Activated B cell treated with CpG ODN at 0.5 μM for 24 hours (primary cell): Measurements from ENCODE around the gene GHRH. TPM values are rescaled to one million over a fixed set of nuclear protein-coding genes. Genes with fewer than 3 reads are reported as not detected.

Experiments
- ATAC-seq: fragments of 200-7000 bp; cut with Tn5 transposase; one replicate; pipeline ENCODE4 v1.10.0; 2021; ENCODE audit warnings: low read depth, mild to moderate bottlenecking, moderate library complexity
- CTCF ChIA-PET: fragments of 350-600 bp; sonication (Branson Sonifier 250); formaldehyde crosslinking; loops from one replicate; lab custom pipeline; 2021; ENCODE audit warnings: antibody characterized with exemption; lab: Charles Lee
- POLR2A ChIA-PET: fragments of 350-600 bp; sonication (Branson Sonifier 250); formaldehyde crosslinking; loops from one replicate; lab custom pipeline; 2021; ENCODE audit warnings: antibody characterized with exemption; lab: Charles Lee
- DNase-seq: peaks from one replicate; pipeline ENCODE4 v3.0.0; 2022
- H3K27ac Mint-ChIP-seq: one replicate; pipeline ENCODE4 v1.8.0; 2020; ENCODE audit warnings: mixed read lengths
- H3K27me3 Mint-ChIP-seq: one replicate; pipeline ENCODE4 v1.8.0; 2021; ENCODE audit warnings: mixed read lengths
- H3K36me3 Mint-ChIP-seq: one replicate; pipeline ENCODE4 v1.8.0; 2021; ENCODE audit warnings: low read depth, mixed read lengths
- H3K4me1 Mint-ChIP-seq: one replicate; pipeline ENCODE4 v1.8.0; 2021; ENCODE audit warnings: mixed read lengths
- H3K4me3 Mint-ChIP-seq: one replicate; pipeline ENCODE4 v1.8.0; 2020; ENCODE audit warnings: mild to moderate bottlenecking, mixed read lengths
- H3K9me3 Mint-ChIP-seq: one replicate; pipeline ENCODE4 v1.8.0; 2020; ENCODE audit warnings: mixed read lengths
- CTCF ChIP-seq: fragments of 200-600 bp; IDR thresholded peaks from one replicate; pipeline ENCODE4 v1.8.0; 2022; ENCODE audit warnings: antibody characterized with exemption, mild to moderate bottlenecking
- intact Hi-C: fragments of 100-400 bp; cut with micrococcal nuclease; formaldehyde crosslinking; loops from one replicate; pipeline ENCODE4 v1.15.1; 2024
- total RNA-seq: library from RNA; stranded (reverse); gene quantifications from 2 replicates; pipeline ENCODE4 v1.2.3, GENCODE V29; 2022

GHRH gene
- total RNA-seq, 1 donor from 2014 or later, result not detected

GRCh38 chr20:37237656-37238055, 24.0 kb downstream of the GHRH start:
- CTCF ChIA-PET, result interaction anchor here (1.7 kb wide), 1 partner anchor 46 kb away, joined by 4 read pairs; no protein-coding TSS in a partner anchor
- Mint-ChIP-seq H3K9me3 (no peaks in the 10 kb centered on the region), H3K27ac (no peak overlapping the region), H3K4me1 (no peaks in the 10 kb centered on the region), H3K36me3 (peaks cover 96% of the 10 kb centered on the region), H3K4me3 (no peak overlapping the region), H3K27me3 (no peaks in the 10 kb centered on the region)
- no peak for DNase-seq
- POLR2A ChIA-PET, result no interaction called here
- intact Hi-C loops, result no loop called here
- ATAC-seq, result no peak
- no peak for TF ChIP-seq CTCF

DNA sequence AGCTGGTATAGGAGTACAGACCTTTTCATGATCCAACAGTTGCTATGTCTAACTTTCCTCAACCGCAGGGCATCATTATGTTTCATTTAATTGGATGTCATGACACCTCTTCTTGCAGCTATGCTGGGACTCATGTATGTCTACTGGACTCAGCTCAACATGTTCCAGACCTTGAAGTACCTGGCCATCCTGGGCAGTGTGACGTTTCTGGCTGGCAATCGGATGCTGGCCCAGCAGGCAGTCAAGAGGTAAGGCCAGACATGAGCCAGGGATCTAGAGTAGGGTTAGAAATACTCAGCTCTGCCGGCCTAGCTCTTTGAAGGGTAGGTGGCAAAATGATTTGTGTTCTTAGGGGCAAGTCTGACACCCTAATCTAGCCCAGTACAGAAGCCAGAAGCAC, 25.2 kb downstream of the GHRH start:
- POLR2A ChIA-PET, result no interaction called here
- no peak for ATAC-seq
- Mint-ChIP-seq H3K9me3 (no peaks in the 10 kb centered on the region), H3K4me1 (no peaks in the 10 kb centered on the region), H3K4me3 (no peak overlapping the region), H3K27me3 (no peaks in the 10 kb centered on the region), H3K36me3 (peaks cover 96% of the 10 kb centered on the region), H3K27ac (no peak overlapping the region)
- intact Hi-C loops, result no loop called here
- no peak for TF ChIP-seq CTCF
- CTCF ChIA-PET, result interaction anchor here (1.4 to 1.7 kb wide), 2 partner anchors 45 to 328 kb away, joined by 3 to 4 read pairs; no protein-coding TSS in a partner anchor
- DNase-seq, result no peak

DNA sequence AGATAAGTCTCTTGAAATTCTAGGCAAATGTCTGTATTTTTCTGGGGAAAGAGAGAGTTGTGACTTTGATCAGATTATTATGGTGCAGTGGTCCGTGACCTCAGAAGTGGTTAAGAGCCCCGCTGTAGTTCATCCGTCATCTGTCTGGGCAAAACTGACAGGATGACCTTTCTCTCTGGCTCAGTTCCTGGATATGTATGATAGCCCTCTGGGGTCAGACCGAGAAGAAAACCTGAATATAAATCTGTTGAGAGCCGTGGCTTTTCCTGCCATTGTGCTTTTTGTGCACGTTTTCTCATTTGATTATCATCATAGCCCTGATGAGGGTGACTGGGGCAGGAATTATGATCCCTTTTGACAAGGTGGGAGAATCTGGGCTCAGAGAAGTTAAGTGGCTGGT, 26.5 kb downstream of the GHRH start:
- H3K36me3 Mint-ChIP-seq, result peaks cover 97% of the 10 kb centered on the region
- H3K4me3 Mint-ChIP-seq, result no peak overlapping the region
- intact Hi-C loops, result no loop called here
- DNase-seq (no peak), ATAC-seq (no peak)
- H3K4me1 Mint-ChIP-seq, result no peaks in the 10 kb centered on the region
- ChIA-PET CTCF (no interaction called here), POLR2A (no interaction called here)
- H3K27ac Mint-ChIP-seq, result no peak overlapping the region
- no peak for TF ChIP-seq CTCF
- no peaks in the 10 kb centered on the region for H3K9me3 Mint-ChIP-seq
- no peaks in the 10 kb centered on the region for H3K27me3 Mint-ChIP-seq

GRCh38 chr20:37234254-37234581, 27.4 kb downstream of the GHRH start:
- Mint-ChIP-seq H3K27ac (no peak overlapping the region), H3K9me3 (no peaks in the 10 kb centered on the region), H3K4me3 (no peak overlapping the region), H3K36me3 (peaks cover 97% of the 10 kb centered on the region), H3K4me1 (no peaks in the 10 kb centered on the region), H3K27me3 (no peaks in the 10 kb centered on the region)
- ATAC-seq (no peak), DNase-seq (no peak)
- POLR2A ChIA-PET, result no interaction called here
- CTCF ChIA-PET, result no interaction called here
- no peak for TF ChIP-seq CTCF
- intact Hi-C loops, result no loop called here

GRCh38 chr20:37233548-37234253, 27.9 kb downstream of the GHRH start:
- Mint-ChIP-seq H3K4me3 (no peak overlapping the region), H3K27me3 (no peaks in the 10 kb centered on the region), H3K27ac (no peak overlapping the region), H3K36me3 (peaks cover 97% of the 10 kb centered on the region), H3K4me1 (no peaks in the 10 kb centered on the region), H3K9me3 (no peaks in the 10 kb centered on the region)
- CTCF ChIA-PET, result interaction anchor here (1.2 kb wide), 1 partner anchor 38 kb away, joined by 6 read pairs; no protein-coding TSS in a partner anchor
- intact Hi-C loops, result no loop called here
- no peak for ATAC-seq
- no peak for TF ChIP-seq CTCF
- DNase-seq, result no peak
- POLR2A ChIA-PET, result no interaction called here
